Loucy (cell line): ENCODE data around the gene CCPG1.

Experiments
- CTCF ChIP-seq: fragments of 200-600 bp; sonication (generic); conservative IDR thresholded peaks from 2 replicates; pipeline ENCODE4 v1.5.1; 2014; ENCODE audit warnings: mild to moderate bottlenecking, antibody characterized with exemption, low read length
- EZH2phosphoT487 ChIP-seq: fragments of 200-600 bp; IDR thresholded peaks from 2 replicates; pipeline ENCODE4 v1.6.1; 2018; ENCODE audit warnings: antibody characterized with exemption, mild to moderate bottlenecking, moderate library complexity, borderline replicate concordance

- TF ChIP-seq CTCF: no peak
- TF ChIP-seq EZH2phosphoT487: no peak
Measured at GRCh38 chr15:55357774-55358173, 50.4 kb downstream of the CCPG1 start.
